Measurements from ENCODE around the gene CYP3A5. TPM values are rescaled to one million over a fixed set of nuclear protein-coding genes. Genes with fewer than 3 reads are reported as not detected.

CYP3A5 gene
- total and polyA plus RNA-seq, 2 of the 13 experiments (the other 11 are each of a cell fraction or from before 2014, with no cell fraction given) = 5.7 to 9.3 TPM

GRCh38 chr7:99677648-99678045 lies 2.1 kb downstream of the CYP3A5 start (continued):
- TF ChIP-seq SAP130 (CRISPR knock-in tag; IDR thresholded peaks at IDR 0.05; ENCODE audit: low read depth) (peak; percentile 67), ZNF703 (CRISPR knock-in tag; IDR thresholded peaks at IDR 0.05; ENCODE audit: borderline replicate concordance) (peak; percentile 90; the same call in 1 of the 2 replicates), ATF7-NPFF (CRISPR knock-in tag; IDR thresholded peaks at IDR 0.05; ENCODE audit: low read depth) (no peak), IRX3 (CRISPR knock-in tag; IDR thresholded peaks at IDR 0.05; ENCODE audit: borderline replicate concordance, low read depth) (peak; percentile 55; the same call in 1 of the 2 replicates), ZNF572 (CRISPR knock-in tag; IDR thresholded peaks at IDR 0.05) (no peak), ZXDC (CRISPR knock-in tag; IDR thresholded peaks at IDR 0.05) (no peak), EP300 (IDR thresholded peaks at IDR 0.05; ENCODE audit: low read depth in 2 of 2, low read length in 2 of 2) (peak in 1 of 2 experiments; percentile 89; a peak in 2 of 4 replicates), EP300 (CRISPR knock-in tag; IDR thresholded peaks at IDR 0.05; ENCODE audit: borderline replicate concordance) (no peak), ZKSCAN1 (IDR thresholded peaks at IDR 0.05; ENCODE audit: low read length) (no peak), NBN (conservative IDR thresholded peaks at IDR 0.05) (no peak), ZNF331 (CRISPR knock-in tag; IDR thresholded peaks at IDR 0.05) (peak; percentile 72; the same call in 1 of the 2 replicates), SMYD3 (CRISPR knock-in tag; IDR thresholded peaks at IDR 0.05) (no peak), ZBTB40 (IDR thresholded peaks at IDR 0.05) (no peak), ZBTB40 (CRISPR knock-in tag; IDR thresholded peaks at IDR 0.05) (peak; percentile 53; the same call in 1 of the 2 replicates), PBX3 (CRISPR knock-in tag; IDR thresholded peaks at IDR 0.05; ENCODE audit: borderline replicate concordance) (no peak), ZNF709 (CRISPR knock-in tag; IDR thresholded peaks at IDR 0.05) (peak; percentile 69; the same call in 1 of the 2 replicates), ZNF670 (CRISPR knock-in tag; IDR thresholded peaks at IDR 0.05; ENCODE audit: borderline replicate concordance) (0 out of 2 replicates have a peak, but pooled peaks have one; percentile 90), CBX5 (CRISPR knock-in tag; IDR thresholded peaks at IDR 0.05; ENCODE audit: borderline replicate concordance) (0 out of 2 replicates have a peak, but pooled peaks have one; percentile 20), ZNF256 (CRISPR knock-in tag; conservative IDR thresholded peaks at IDR 0.05) (no peak)

Measured in HepG2 (cell line).